ENCODE results near the gene PRKCA. TPM values are rescaled to one million over a fixed set of nuclear protein-coding genes. Genes with fewer than 3 reads are reported as not detected.

PRKCA gene
- total RNA-seq, 1 donor from 2014 or later, result 2.2 TPM

DNA sequence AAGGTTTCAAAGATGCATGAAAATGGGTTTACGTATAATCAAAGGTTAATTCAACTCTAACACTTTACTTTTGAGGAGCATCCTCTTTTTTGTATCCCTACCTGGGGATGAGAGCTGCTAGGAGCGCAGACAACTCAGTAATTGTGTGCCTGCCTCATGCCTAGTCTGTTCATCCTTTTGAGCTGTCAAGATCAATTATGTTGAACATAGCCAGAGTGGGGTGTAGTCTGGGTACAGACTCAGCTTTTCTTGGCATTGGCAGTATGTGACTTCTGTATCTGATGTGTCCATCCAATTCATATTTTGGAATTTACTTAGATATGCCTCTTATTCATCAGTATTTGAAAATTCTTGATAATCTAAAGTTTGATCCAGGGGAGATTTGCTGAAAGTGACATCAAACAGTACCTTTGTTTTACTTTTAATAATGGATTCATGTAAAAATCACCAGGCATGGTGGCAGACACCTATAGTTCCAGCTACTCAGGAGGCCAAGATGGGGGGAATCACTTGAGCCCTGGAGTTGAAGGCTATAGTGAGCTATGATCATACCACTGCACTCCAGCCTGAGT lies 24.1 kb downstream of the PRKCA start:
- intact Hi-C loops (cut with micrococcal nuclease), result no loop called here
- H3K4me1 Mint-ChIP-seq, result no peaks in the 10 kb centered on the region
- POLR2A ChIA-PET, result no interaction called here

GRCh38 chr17:66330646-66331037 lies 28.2 kb downstream of the PRKCA start:
- CTCF ChIA-PET, result no interaction called here
- intact Hi-C loops (cut with micrococcal nuclease), result no loop called here
- Mint-ChIP-seq H3K4me3 (no peak overlapping the region), H3K4me1 (no peaks in the 10 kb centered on the region), H3K9me3 (no peaks in the 10 kb centered on the region), H3K27ac (no peak overlapping the region), H3K27me3 (peaks cover 6% of the 10 kb centered on the region), H3K36me3 (ENCODE audit: low read depth) (no peaks in the 10 kb centered on the region)
- TF ChIP-seq CTCF (IDR thresholded peaks at IDR 0.05), result no peak
- POLR2A ChIA-PET, result no interaction called here
- DNase-seq (no peak), ATAC-seq (ENCODE audit: low read depth) (no peak)

More for the DNA sequence above, 24.1 kb downstream of the PRKCA start:
- no peaks in the 10 kb centered on the region for H3K36me3 Mint-ChIP-seq (ENCODE audit: low read depth)
- DNase-seq (no peak), ATAC-seq (ENCODE audit: low read depth) (no peak)
- peaks cover 3% of the 10 kb centered on the region for H3K27me3 Mint-ChIP-seq
- H3K27ac Mint-ChIP-seq, result no peak overlapping the region
- no peak overlapping the region for H3K4me3 Mint-ChIP-seq
- no peak for TF ChIP-seq CTCF (IDR thresholded peaks at IDR 0.05)
- CTCF ChIA-PET, result no interaction called here
- peaks cover 6% of the 10 kb centered on the region for H3K9me3 Mint-ChIP-seq

DNA sequence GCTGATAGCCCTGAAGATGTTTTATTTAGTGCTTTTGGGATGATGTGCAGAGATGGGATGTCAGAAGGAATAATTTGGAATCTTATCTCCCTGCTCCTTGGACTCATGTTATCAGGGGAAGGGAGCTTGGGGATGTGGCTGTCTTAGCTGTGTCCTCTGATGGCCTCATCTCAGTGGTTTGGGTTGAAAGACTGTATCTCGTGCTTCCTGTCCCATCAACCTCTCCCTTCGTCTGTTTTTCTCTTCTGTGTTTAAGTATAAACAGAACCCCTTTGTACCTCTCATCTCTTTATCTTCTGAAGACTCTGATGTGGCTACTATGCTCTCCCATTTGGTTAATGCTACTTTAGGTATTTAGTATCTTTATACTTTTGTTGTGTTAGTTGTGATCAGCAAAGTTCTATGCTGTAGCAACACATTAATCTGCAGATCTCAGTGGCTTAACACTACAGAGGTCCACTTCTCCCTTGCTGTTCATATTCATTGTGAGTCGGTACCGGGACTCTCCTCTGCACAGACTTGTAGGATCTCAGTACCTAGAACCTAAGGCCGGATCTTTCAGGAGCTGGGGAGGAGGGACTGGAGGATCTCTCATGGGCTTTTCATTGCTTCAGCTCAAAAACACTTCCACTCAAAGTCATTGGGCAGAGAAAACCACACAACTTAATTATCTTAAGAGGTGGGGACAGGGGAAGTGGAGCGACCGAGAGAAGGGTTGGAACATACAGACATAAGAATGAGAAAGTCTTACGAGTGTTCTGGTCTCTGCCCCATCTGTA lies 28.8 kb downstream of the PRKCA start:
- no peak for DNase-seq
- ChIA-PET CTCF (no interaction called here), POLR2A (no interaction called here)
- Mint-ChIP-seq H3K36me3 (ENCODE audit: low read depth) (no peaks in the 10 kb centered on the region), H3K27ac (no peak overlapping the region), H3K4me3 (no peak overlapping the region), H3K4me1 (no peaks in the 10 kb centered on the region), H3K27me3 (peaks cover 6% of the 10 kb centered on the region), H3K9me3 (no peaks in the 10 kb centered on the region)
- no peak for ATAC-seq (ENCODE audit: low read depth)
- TF ChIP-seq CTCF (IDR thresholded peaks at IDR 0.05), result no peak
- intact Hi-C loops (cut with micrococcal nuclease), result no loop called here

DNA sequence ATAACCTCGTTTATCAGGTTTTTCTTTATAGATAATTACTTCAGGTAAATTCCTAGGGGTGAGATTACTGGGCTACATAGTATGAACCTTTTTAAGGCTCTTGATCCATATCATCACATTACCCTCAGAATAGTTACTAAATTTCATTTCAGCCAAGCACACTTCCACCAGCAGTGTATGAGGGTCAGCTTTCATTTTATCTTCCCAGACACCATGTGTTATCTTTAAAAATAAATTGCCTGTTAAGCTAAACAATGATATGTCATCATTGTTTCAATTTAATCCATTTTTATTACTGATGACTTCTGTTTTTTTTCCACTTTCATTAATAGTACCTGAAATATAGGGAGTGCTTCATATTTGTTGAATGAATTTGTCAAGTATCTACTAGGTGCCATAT lies 33.4 kb downstream of the PRKCA start:
- no peak for ATAC-seq (ENCODE audit: low read depth)
- ChIA-PET CTCF (no interaction called here), POLR2A (no interaction called here)
- H3K4me1 Mint-ChIP-seq, result no peaks in the 10 kb centered on the region
- no peak overlapping the region for H3K27ac Mint-ChIP-seq
- H3K4me3 Mint-ChIP-seq, result no peak overlapping the region
- intact Hi-C loops (cut with micrococcal nuclease), result no loop called here
- H3K27me3 Mint-ChIP-seq, result peaks cover 4% of the 10 kb centered on the region
- H3K9me3 Mint-ChIP-seq, result no peaks in the 10 kb centered on the region
- no peak for DNase-seq
- H3K36me3 Mint-ChIP-seq (ENCODE audit: low read depth), result no peaks in the 10 kb centered on the region
- TF ChIP-seq CTCF (IDR thresholded peaks at IDR 0.05), result no peak

DNA sequence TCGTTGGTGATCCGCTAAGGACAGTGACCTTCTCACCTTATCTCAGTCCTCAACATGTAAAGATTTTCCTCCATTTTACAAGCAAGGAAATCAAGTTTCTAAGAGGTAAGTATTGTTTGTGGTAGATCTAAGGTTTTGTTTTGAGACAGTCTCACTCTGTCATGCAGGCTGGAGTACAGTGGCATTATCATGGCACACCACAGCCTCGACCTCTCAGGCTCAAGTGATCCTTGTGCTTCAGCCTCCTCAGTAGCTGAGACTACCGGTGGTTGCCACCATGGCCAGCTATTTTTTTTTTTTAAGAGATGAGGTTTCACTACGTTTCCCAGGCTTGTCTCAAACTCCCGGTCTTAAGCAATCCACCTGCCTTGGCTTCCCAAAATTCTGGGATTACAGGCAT lies 34.9 kb downstream of the PRKCA start:
- intact Hi-C loops (cut with micrococcal nuclease), result no loop called here
- H3K4me1 Mint-ChIP-seq, result no peaks in the 10 kb centered on the region
- peaks cover 4% of the 10 kb centered on the region for H3K27me3 Mint-ChIP-seq
- TF ChIP-seq CTCF (IDR thresholded peaks at IDR 0.05), result no peak
- H3K4me3 Mint-ChIP-seq, result no peak overlapping the region
- ChIA-PET POLR2A (no interaction called here), CTCF (no interaction called here)
- H3K27ac Mint-ChIP-seq, result no peak overlapping the region
- H3K9me3 Mint-ChIP-seq, result no peaks in the 10 kb centered on the region
- H3K36me3 Mint-ChIP-seq (ENCODE audit: low read depth), result no peaks in the 10 kb centered on the region
- ATAC-seq (ENCODE audit: low read depth), result no peak
- DNase-seq, result no peak
